ENCODE results near the gene NCAM2.

The NCAM2 gene

GRCh38 chr21:21156957-21157356 lies 158.7 kb downstream of the NCAM2 start:
- DNase-seq (ENCODE audit: low read depth in 2 of 2): peak in 1 of 2 donors; percentile 60
- H3K4me3 ChIP-seq (replicated peaks in 1 of 2; ENCODE audit: low read depth in 2 of 2, low read length in 2 of 2): no peak overlapping the region
- no peak for TF ChIP-seq CTCF (IDR thresholded peaks at IDR 0.05; ENCODE audit: low read depth, low read length)

DNA sequence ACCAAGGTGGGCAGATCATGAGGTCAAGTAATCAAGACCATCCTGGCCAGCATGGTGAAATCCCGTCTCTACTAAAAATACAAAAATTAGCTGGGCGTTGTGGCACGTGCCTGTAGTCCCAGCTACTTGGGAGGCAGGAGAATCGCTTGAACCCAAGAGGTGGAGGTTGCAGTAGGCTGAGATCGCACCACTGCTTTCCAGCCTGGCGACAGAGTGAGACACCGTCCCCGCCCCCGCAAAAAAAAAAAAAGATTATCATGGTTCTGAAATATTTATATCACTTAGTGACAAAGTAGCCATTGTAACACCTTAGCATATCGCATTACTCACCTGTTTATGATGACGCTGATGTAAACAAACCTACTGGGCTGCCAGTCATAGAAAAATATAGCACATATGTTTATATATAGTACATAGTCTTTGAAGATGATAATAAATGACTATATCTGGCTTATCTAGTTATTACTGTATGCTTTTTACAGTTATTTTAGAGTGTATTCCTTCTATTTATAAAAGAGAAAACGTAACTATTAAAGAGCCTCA lies 160.2 kb downstream of the NCAM2 start:
- TF ChIP-seq CTCF (IDR thresholded peaks at IDR 0.05; ENCODE audit: low read depth, low read length): no peak
- no peak overlapping the region for H3K4me3 ChIP-seq (replicated peaks in 1 of 2; ENCODE audit: low read depth in 2 of 2, low read length in 2 of 2)
- no peak for DNase-seq (ENCODE audit: low read depth in 2 of 2)

- no peak for TF ChIP-seq CTCF (IDR thresholded peaks at IDR 0.05; ENCODE audit: low read depth, low read length)
- DNase-seq (ENCODE audit: low read depth in 2 of 2): peak in 1 of 2 donors; percentile 43
- H3K4me3 ChIP-seq (replicated peaks in 1 of 2; ENCODE audit: low read depth in 2 of 2, low read length in 2 of 2): no peak overlapping the region
Measured at GRCh38 chr21:21159253-21159899, 161.2 kb downstream of the NCAM2 start.

- no peak for DNase-seq (ENCODE audit: low read depth in 2 of 2)
- H3K4me3 ChIP-seq (replicated peaks in 1 of 2; ENCODE audit: low read depth in 2 of 2, low read length in 2 of 2): no peak overlapping the region
- no peak for TF ChIP-seq CTCF (IDR thresholded peaks at IDR 0.05; ENCODE audit: low read depth, low read length)
Measured at GRCh38 chr21:21162786-21163185, 164.6 kb downstream of the NCAM2 start.

DNA sequence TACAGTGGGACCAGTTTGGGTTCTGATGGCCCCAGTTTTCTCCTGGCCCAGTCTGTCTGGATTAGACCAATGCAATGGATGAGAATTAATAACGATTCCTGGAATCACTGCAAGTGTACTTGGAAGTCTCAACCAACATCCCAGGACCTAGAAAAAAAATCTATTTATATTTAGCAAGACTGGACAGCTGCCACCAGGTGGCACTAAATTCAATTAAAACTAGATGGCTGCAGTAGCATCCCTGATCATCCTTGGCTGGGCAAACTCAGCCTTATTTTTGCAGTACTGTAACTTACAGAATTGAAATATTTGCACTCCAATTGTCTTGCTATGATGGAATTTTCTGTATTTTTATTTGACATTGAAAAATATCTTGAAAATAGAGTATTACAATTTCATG lies 165.7 kb downstream of the NCAM2 start:
- DNase-seq (ENCODE audit: low read depth in 2 of 2): peak; percentile 85 to 87
- no peak overlapping the region for H3K4me3 ChIP-seq (replicated peaks in 1 of 2; ENCODE audit: low read depth in 2 of 2, low read length in 2 of 2)
- peak; percentile 53 for TF ChIP-seq CTCF (IDR thresholded peaks at IDR 0.05; ENCODE audit: low read depth, low read length)

DNA sequence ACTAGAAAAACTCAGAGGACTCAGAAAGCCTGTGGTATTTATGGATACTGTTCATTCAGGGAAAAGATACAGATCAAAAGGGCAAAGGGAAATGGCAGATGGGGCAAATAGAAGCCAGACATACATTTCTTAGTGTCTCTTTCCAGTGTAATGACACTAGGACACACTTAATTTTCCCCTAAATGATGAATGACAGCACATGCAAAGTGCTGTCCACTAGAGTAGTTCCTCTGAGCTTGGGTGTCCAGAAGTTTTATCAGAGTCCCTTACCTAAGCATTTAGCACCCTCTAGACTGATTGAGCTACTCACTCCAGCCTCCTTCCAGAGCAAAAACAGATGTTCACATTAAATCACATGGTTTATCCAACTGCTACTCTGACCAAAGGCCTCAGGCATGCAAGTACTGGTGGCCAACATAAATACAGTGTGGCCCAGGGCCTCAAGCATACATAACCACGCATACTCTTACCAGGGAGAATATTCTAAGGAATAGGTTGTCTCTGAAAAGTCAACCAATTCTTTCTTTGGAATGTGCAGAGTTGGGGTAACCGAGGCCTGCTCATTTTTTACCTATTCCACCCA lies 166.9 kb downstream of the NCAM2 start:
- H3K4me3 ChIP-seq (replicated peaks in 1 of 2; ENCODE audit: low read depth in 2 of 2, low read length in 2 of 2): no peak overlapping the region
- no peak for TF ChIP-seq CTCF (IDR thresholded peaks at IDR 0.05; ENCODE audit: low read depth, low read length)
- DNase-seq (ENCODE audit: low read depth in 2 of 2): peak; percentile 86 to 93
